Activated T-cell treated with anti-CD3 and anti-CD28 coated beads, Interleukin-2, amount 50 U/mL, for 24 hours (primary cell): ENCODE data around the gene ZNF605.
"Not testable (repeated sequence)": the region's sequence is repeated elsewhere in the genome, so short reads cannot be mapped to it uniquely, and the experiment has no call there.

Experiments
- DNase-seq: peaks from one replicate; pipeline ENCODE4 v3.0.0-alpha.2; 2020
- H3K27ac Mint-ChIP-seq: 2 replicates; pipeline ENCODE4 v1.8.0; 2020; ENCODE audit warnings: mild to moderate bottlenecking, mixed read lengths
- H3K27me3 Mint-ChIP-seq: 2 replicates; pipeline ENCODE4 v1.8.0; 2020; ENCODE audit warnings: mixed read lengths
- H3K36me3 Mint-ChIP-seq: 2 replicates; pipeline ENCODE4 v1.8.0; 2020; ENCODE audit warnings: low read depth, mixed read lengths
- H3K4me1 Mint-ChIP-seq: 2 replicates; pipeline ENCODE4 v1.8.0; 2020; ENCODE audit warnings: low read depth, mixed read lengths
- H3K4me3 Mint-ChIP-seq: 2 replicates; pipeline ENCODE4 v1.8.0; 2020; ENCODE audit warnings: mild to moderate bottlenecking, moderate library complexity, mixed read lengths
- H3K9me3 Mint-ChIP-seq: 2 replicates; pipeline ENCODE4 v1.8.0; 2020; ENCODE audit warnings: mixed read lengths

The ZNF605 gene

GRCh38 chr12:132956011-132956788 is at the start of gene ZNF605:
Gene ZNF605 (minus strand): TSS chr12:132956306. CDS start chr12:132945635, 10,671 bp downstream.
- no peaks in the 10 kb centered on the region for H3K27me3 Mint-ChIP-seq
- peaks cover 15% of the 10 kb centered on the region for H3K9me3 Mint-ChIP-seq
- peaks cover 30% of the 10 kb centered on the region for H3K36me3 Mint-ChIP-seq
- peak; percentile 92 for DNase-seq
- H3K4me1 Mint-ChIP-seq = peaks cover 30% of the 10 kb centered on the region
- peak within 1 kb of the TSS; percentile 95 for H3K27ac Mint-ChIP-seq
- H3K4me3 Mint-ChIP-seq = peak within 1 kb of the TSS; percentile 90

- Mint-ChIP-seq H3K9me3 (peaks cover 49% of the 10 kb centered on the region), H3K27ac (no peak overlapping the region), H3K27me3 (no peaks in the 10 kb centered on the region), H3K4me1 (peaks cover 9% of the 10 kb centered on the region), H3K4me3 (no peak overlapping the region), H3K36me3 (peaks cover 96% of the 10 kb centered on the region)
- DNase-seq = no peak
These were observed 42.6 kb upstream of the ZNF605 start for GRCh38 chr12:132998741-132999140.

- H3K36me3 Mint-ChIP-seq = peaks cover 65% of the 10 kb centered on the region
- peak overlapping the region; percentile 97 for H3K27ac Mint-ChIP-seq
These were observed 30.7 kb upstream of the ZNF605 start for GRCh38 chr12:132986885-132987225.

GRCh38 chr12:132986001-132986884 is 30.1 kb upstream of the ZNF605 start, which contains the start of gene ZNF26:
Gene ZNF26 (plus strand): TSS chr12:132986367. CDS start chr12:132986841, 474 bp downstream.
- peak within 1 kb of the TSS; percentile 94 for H3K4me3 Mint-ChIP-seq
- H3K27ac Mint-ChIP-seq = peak within 1 kb of the TSS; percentile 97
- DNase-seq = peak; percentile 89
- H3K27me3 Mint-ChIP-seq = peaks cover 4% of the 10 kb centered on the region
- peaks cover 32% of the 10 kb centered on the region for H3K4me1 Mint-ChIP-seq
- peaks cover 38% of the 10 kb centered on the region for H3K9me3 Mint-ChIP-seq
- peaks cover 58% of the 10 kb centered on the region for H3K36me3 Mint-ChIP-seq

More at GRCh38 chr12:132986885-132987225, 30.7 kb upstream of the ZNF605 start:
- Mint-ChIP-seq H3K27me3 (peaks cover 4% of the 10 kb centered on the region), H3K9me3 (peaks cover 38% of the 10 kb centered on the region), H3K4me1 (peaks cover 32% of the 10 kb centered on the region), H3K4me3 (peak overlapping the region; percentile 94)
- DNase-seq = no peak

GRCh38 chr12:132976870-132977269 is 20.8 kb upstream of the ZNF605 start:
- not testable (repeated sequence) for H3K27me3 Mint-ChIP-seq, H3K4me3 Mint-ChIP-seq, H3K27ac Mint-ChIP-seq, H3K4me1 Mint-ChIP-seq, H3K36me3 Mint-ChIP-seq
- peak; percentile 56 for DNase-seq
- peaks cover 49% of the 10 kb centered on the region for H3K9me3 Mint-ChIP-seq

GRCh38 chr12:132972374-132972773 is 16.3 kb upstream of the ZNF605 start:
- H3K36me3 Mint-ChIP-seq = peaks cover 6% of the 10 kb centered on the region
- peaks cover 46% of the 10 kb centered on the region for H3K9me3 Mint-ChIP-seq
- DNase-seq = no peak
- peaks cover 7% of the 10 kb centered on the region for H3K27me3 Mint-ChIP-seq
- H3K4me1 Mint-ChIP-seq = no peaks in the 10 kb centered on the region
- no peak overlapping the region for H3K27ac Mint-ChIP-seq
- H3K4me3 Mint-ChIP-seq = no peak overlapping the region

- H3K4me3 Mint-ChIP-seq = no peak overlapping the region
- peaks cover 32% of the 10 kb centered on the region for H3K36me3 Mint-ChIP-seq
- H3K27ac Mint-ChIP-seq = no peak overlapping the region
- no peaks in the 10 kb centered on the region for H3K27me3 Mint-ChIP-seq
- peaks cover 39% of the 10 kb centered on the region for H3K9me3 Mint-ChIP-seq
- no peaks in the 10 kb centered on the region for H3K4me1 Mint-ChIP-seq
- DNase-seq = no peak
These were observed 11.6 kb upstream of the ZNF605 start for GRCh38 chr12:132967736-132968135.

GRCh38 chr12:132966676-132967415 is 10.7 kb upstream of the ZNF605 start:
- H3K27ac Mint-ChIP-seq = no peak overlapping the region
- no peaks in the 10 kb centered on the region for H3K4me1 Mint-ChIP-seq
- no peak for DNase-seq
- H3K36me3 Mint-ChIP-seq = peaks cover 34% of the 10 kb centered on the region
- H3K4me3 Mint-ChIP-seq = no peak overlapping the region
- H3K27me3 Mint-ChIP-seq = no peaks in the 10 kb centered on the region
- H3K9me3 Mint-ChIP-seq = peaks cover 31% of the 10 kb centered on the region

GRCh38 chr12:132965796-132966195 is 9.7 kb upstream of the ZNF605 start:
- H3K27ac Mint-ChIP-seq = no peak overlapping the region

GRCh38 chr12:132963947-132964346 is 7.8 kb upstream of the ZNF605 start:
- not testable (repeated sequence) for H3K27me3 Mint-ChIP-seq, DNase-seq, H3K27ac Mint-ChIP-seq, H3K4me1 Mint-ChIP-seq, H3K4me3 Mint-ChIP-seq
- Mint-ChIP-seq H3K36me3 (peaks cover 42% of the 10 kb centered on the region), H3K9me3 (peaks cover 23% of the 10 kb centered on the region)

More at GRCh38 chr12:132965796-132966195, 9.7 kb upstream of the ZNF605 start:
- H3K4me1 Mint-ChIP-seq = no peaks in the 10 kb centered on the region
- peaks cover 27% of the 10 kb centered on the region for H3K9me3 Mint-ChIP-seq
- peaks cover 39% of the 10 kb centered on the region for H3K36me3 Mint-ChIP-seq
- no peaks in the 10 kb centered on the region for H3K27me3 Mint-ChIP-seq
- DNase-seq = no peak
- H3K4me3 Mint-ChIP-seq = no peak overlapping the region

GRCh38 chr12:132961790-132962189 is 5.7 kb upstream of the ZNF605 start:
- Mint-ChIP-seq H3K36me3 (peaks cover 39% of the 10 kb centered on the region), H3K9me3 (peaks cover 19% of the 10 kb centered on the region)
- H3K4me1 Mint-ChIP-seq, DNase-seq, H3K27ac Mint-ChIP-seq, H3K4me3 Mint-ChIP-seq, H3K27me3 Mint-ChIP-seq: not testable (repeated sequence)

- peaks cover 15% of the 10 kb centered on the region for H3K9me3 Mint-ChIP-seq
- peaks cover 30% of the 10 kb centered on the region for H3K4me1 Mint-ChIP-seq
- DNase-seq = no peak
- H3K36me3 Mint-ChIP-seq = peaks cover 30% of the 10 kb centered on the region
- H3K27me3 Mint-ChIP-seq = no peaks in the 10 kb centered on the region
- H3K27ac Mint-ChIP-seq = peak overlapping the region; percentile 82
- peak overlapping the region; percentile 90 for H3K4me3 Mint-ChIP-seq
These were observed 754 bp downstream of the ZNF605 start for GRCh38 chr12:132955094-132956010.

- peaks cover 28% of the 10 kb centered on the region for H3K36me3 Mint-ChIP-seq
- peak overlapping the region; percentile 90 for H3K4me3 Mint-ChIP-seq
- peaks cover 16% of the 10 kb centered on the region for H3K9me3 Mint-ChIP-seq
- H3K27ac Mint-ChIP-seq = peak overlapping the region; percentile 82
- no peak for DNase-seq
- peaks cover 28% of the 10 kb centered on the region for H3K4me1 Mint-ChIP-seq
- no peaks in the 10 kb centered on the region for H3K27me3 Mint-ChIP-seq
These were observed 1.5 kb downstream of the ZNF605 start for GRCh38 chr12:132954471-132955048.
